GM12878 (cell line): Measurements from ENCODE around the gene TECPR1. TPM values are rescaled to one million over a fixed set of nuclear protein-coding genes. Genes with fewer than 3 reads are reported as not detected.

Experiments
- ATAC-seq: fragments of 200-7000 bp; cut with Tn5 transposase; 3 replicates; pipeline ENCODE4 v1.9.1; 2020; ENCODE audit warnings: mild to moderate bottlenecking, moderate library complexity
- BruUV-seq: library from RNA; stranded (reverse); fragments of 400-500 nt; replicated peaks from 2 replicates; lab custom pipeline; 2021; lab: Mats Ljungman, UMichigan
- CTCF ChIA-PET: fragments of 300-600 bp; sonication (Branson Sonifier 250); formaldehyde crosslinking; extraction: SDS; loops from one replicate; lab custom pipeline; 2021; ENCODE audit warnings: inconsistent platforms; lab: Yijun Ruan, JAX
- POLR2A ChIA-PET: fragments of 350-600 bp; formaldehyde crosslinking; extraction: SDS; loops from one replicate; lab custom pipeline; 2021; ENCODE audit warnings: inconsistent platforms; lab: Charles Lee
- RAD21 ChIA-PET: fragments of 300-600 bp; sonication (Branson Sonifier 250); formaldehyde crosslinking; loops from one replicate; lab custom pipeline; 2023; ENCODE audit warnings: antibody characterized with exemption; ENCODE audit not compliant: unreplicated experiment; lab: Charles Lee
- SMC1A ChIA-PET: fragments of 300-600 bp; sonication (Branson Sonifier 250); formaldehyde crosslinking; loops from one replicate; lab custom pipeline; 2023; ENCODE audit not compliant: unreplicated experiment, uncharacterized antibody; lab: Charles Lee
- DNase-seq: peaks from one replicate; pipeline ENCODE4 v3.0.0-alpha.2; 2011; ENCODE audit warnings: low read depth, low spot score
- FAIRE-seq: peaks from 3 replicates; lab custom pipeline; 2011; peaks lifted over from hg19 to GRCh38; lab: Jason Lieb, UNC
- H2AFZ ChIP-seq: 2 replicates; pipeline ENCODE4 v1.6.0; 2011; ENCODE audit warnings: low read depth, low read length, control low read depth; ENCODE audit not compliant: control insufficient read depth
- H3K27ac ChIP-seq: 2 replicates; pipeline ENCODE4 v1.5.1; 2011; ENCODE audit warnings: control low read depth; ENCODE audit not compliant: control insufficient read depth, insufficient read depth
- H3K27me3 ChIP-seq, 2 experiments: replicated peaks in 1 of 2; 2 replicates each; pipeline versions ENCODE4 v1.6.0 to v1.6.1; 2011; ENCODE audit warnings: low read length in 1 of 2; ENCODE audit not compliant: control insufficient read depth in 2 of 2, insufficient read depth in 2 of 2
- H3K36me3 ChIP-seq, 2 experiments: 2 replicates each; pipeline ENCODE4 v1.5.1; 2011; ENCODE audit warnings: low read length in 1 of 2; ENCODE audit not compliant: control insufficient read depth in 2 of 2, insufficient read depth in 2 of 2
- H3K4me1 ChIP-seq: 2 replicates; pipeline ENCODE4 v1.6.1; 2011; ENCODE audit warnings: mild to moderate bottlenecking, low read length, moderate library complexity, mixed read lengths; ENCODE audit not compliant: control insufficient read depth, insufficient read depth
- H3K4me2 ChIP-seq: 2 replicates; pipeline ENCODE4 v1.6.0; 2011; ENCODE audit warnings: control low read depth; ENCODE audit not compliant: control insufficient read depth, insufficient read depth
- H3K4me3 ChIP-seq: fragments of 200-600 bp; sonication (generic); 2 replicates; pipeline ENCODE4 v1.5.1; 2016
- H3K79me2 ChIP-seq: 2 replicates; pipeline ENCODE4 v1.6.0; 2011; ENCODE audit warnings: low read length; ENCODE audit not compliant: control insufficient read depth, insufficient read depth
- H3K9ac ChIP-seq: 2 replicates; pipeline ENCODE4 v1.8.0; 2011; ENCODE audit warnings: low read length, control low read depth, mixed read lengths; ENCODE audit not compliant: control insufficient read depth, insufficient read depth
- H3K9me3 ChIP-seq: replicated peaks from 3 replicates; pipeline ENCODE4 v1.5.1; 2011; ENCODE audit warnings: mild to moderate bottlenecking, low read length; ENCODE audit not compliant: control insufficient read depth, insufficient read depth
- H4K20me1 ChIP-seq: 2 replicates; pipeline ENCODE4 v1.6.0; 2011; ENCODE audit not compliant: control insufficient read depth, insufficient read depth
- ATF3 ChIP-seq: IDR thresholded peaks from 2 replicates; pipeline ENCODE4 v1.6.1; 2011; ENCODE audit warnings: low read depth, mild to moderate bottlenecking, low read length, moderate library complexity, borderline replicate concordance; ENCODE audit errors: extremely low read depth
- CBX3 ChIP-seq: fragments of 200-600 bp; sonication (generic); IDR thresholded peaks from 2 replicates; pipeline ENCODE4 v1.6.1; 2016; ENCODE audit warnings: low read depth, borderline replicate concordance
- ESRRA ChIP-seq: IDR thresholded peaks from 2 replicates; pipeline ENCODE4 v1.6.1; 2012; ENCODE audit warnings: mild to moderate bottlenecking, low read length, improper control_type of control experiment
- FOS ChIP-seq: IDR thresholded peaks from 3 replicates; pipeline ENCODE4 v1.6.1; 2011; ENCODE audit warnings: borderline replicate concordance; ENCODE audit not compliant: insufficient read length; ENCODE audit errors: extremely low read depth
- LARP7 ChIP-seq: fragments of 450-650 bp; IDR thresholded peaks from 2 replicates; pipeline ENCODE4 v1.6.1; 2017; ENCODE audit warnings: mild to moderate bottlenecking
- NBN ChIP-seq: fragments of 450-650 bp; IDR thresholded peaks from 2 replicates; pipeline ENCODE4 v1.6.1; 2016
- SIX5 ChIP-seq: IDR thresholded peaks from 2 replicates; pipeline ENCODE4 v1.6.1; 2011; ENCODE audit warnings: mild to moderate bottlenecking, low read depth, low read length, moderate library complexity; ENCODE audit not compliant: severe bottlenecking
- SREBF2 ChIP-seq: IDR thresholded peaks from 2 replicates; pipeline ENCODE4 v1.6.1; 2012; ENCODE audit warnings: mild to moderate bottlenecking, low read length
- USF1 ChIP-seq: IDR thresholded peaks from 2 replicates; pipeline ENCODE4 v1.6.1; 2011; ENCODE audit warnings: borderline replicate concordance, low read depth, mild to moderate bottlenecking, moderate library complexity, mixed read lengths, low read length; ENCODE audit not compliant: insufficient read depth; ENCODE audit errors: extremely low read length
- ZBED1 ChIP-seq: IDR thresholded peaks from 2 replicates; pipeline ENCODE4 v1.6.1; 2016; ENCODE audit warnings: borderline replicate concordance
- ZNF274 ChIP-seq: IDR thresholded peaks from one replicate; pipeline ENCODE4 v1.8.0; 2011; ENCODE audit not compliant: insufficient read length, insufficient read depth
- ZNF592 ChIP-seq: fragments of 450-650 bp; IDR thresholded peaks from 2 replicates; pipeline ENCODE4 v1.6.1; 2017; ENCODE audit warnings: mild to moderate bottlenecking, moderate library complexity
- ZNF622 ChIP-seq: fragments of 450-650 bp; IDR thresholded peaks from 2 replicates; pipeline ENCODE4 v1.6.1; 2017; ENCODE audit warnings: mild to moderate bottlenecking, inconsistent platforms
- WGBS: methylation state at CpG from one replicate; pipeline ENCODE4 v1.1.6; 2016; ENCODE audit warnings: low lambda C conversion rate; ENCODE audit not compliant: insufficient replicate concordance, insufficient coverage; ENCODE audit errors: missing lambda C conversion rate; 5-methylcytosine and 5-hydroxymethylcytosine counted together
- in situ Hi-C: fragments of 300-500 bp; cut with MboI; formaldehyde crosslinking; loops from 9 replicates; pipeline ENCODE4 v1.14.3; 2018; ENCODE audit warnings: mixed read lengths
- intact Hi-C: fragments of 100-400 bp; cut with micrococcal nuclease; formaldehyde crosslinking; loops from one replicate; pipeline ENCODE4 v1.14.2; 2022; ENCODE audit not compliant: unreplicated experiment
- polyA plus RNA-seq, 11 experiments: library from polyadenylated mRNA; depleted of rRNA in 4 of 11; unstranded in 6 of 11; stranded (reverse) in 5 of 11; fragments of >200 nt; fragmentation: Nextera tagmentation in 4 of 11; fragmentation: Illumina TruSeq in 1 of 11; extraction: Ambion mirVana in 4 of 11; extraction: Trizol in 1 of 11; gene quantifications; 1 replicate in 1 of 11; 2 replicates in 10 of 11; pipeline versions ENCODE4 v1.2.1 to v1.2.3, GENCODE V29; 2011 to 2016; ENCODE audit warnings: inconsistent platforms in 2 of 11, missing spikeins in 2 of 11, low read depth in 1 of 11
- total RNA-seq, 4 experiments: library from RNA; depleted of rRNA in 3 of 4; stranded (reverse); fragments of >200 nt in 3 of 4; fragmentation: Illumina TruSeq in 1 of 4; extraction: Trizol in 1 of 4; gene quantifications; 2 replicates each; pipeline versions ENCODE4 v1.2.1 to v1.2.3, GENCODE V29; 2013 to 2021

Gene TECPR1
- total and polyA plus RNA-seq, 10 of the 15 experiments (the other 5 are each of a cell fraction or from before 2014, with no cell fraction given), result 0.26 to 16.8 (median 4.2) TPM

- TF ChIP-seq ESRRA (no peak), CBX3 (no peak), USF1 (no peak), ZNF592 (no peak), ZBED1 (no peak), ZNF274 (no peak), SREBF2 (no peak)
These were observed 14.8 kb upstream of the TECPR1 start (continued) for GRCh38 chr7:98266840-98267239.

GRCh38 chr7:98265841-98266271 lies 13.8 kb upstream of the TECPR1 start:
- Histone ChIP-seq H2AFZ (no peak overlapping the region), H3K9ac (no peak overlapping the region), H3K79me2 (no peaks in the 10 kb centered on the region), H3K27me3 (no peaks in the 10 kb centered on the region), H3K9me3 (no peaks in the 10 kb centered on the region; the same call in 2 of the 3 replicates), H4K20me1 (no peaks in the 10 kb centered on the region), H3K4me3 (no peak overlapping the region), H3K4me1 (no peaks in the 10 kb centered on the region), H3K36me3 (no peaks in the 10 kb centered on the region), H3K27ac (no peak overlapping the region), H3K4me2 (no peak overlapping the region)
- no peak for DNase-seq
- intact Hi-C loops, result no loop called here
- ChIA-PET SMC1A (no interaction called here), POLR2A (interaction anchor here (0.6 to 0.7 kb wide), 2 partner anchors 12 to 27 kb away, joined by 4 to 5 read pairs; no protein-coding TSS in a partner anchor), RAD21 (no interaction called here), CTCF (interaction anchor here (0.6 to 1.2 kb wide), 2 partner anchors 13 to 288 kb away, joined by 3 to 4 read pairs; no protein-coding TSS in a partner anchor)
- FAIRE-seq, result no peak
- no TSS peak for BruUV-seq
- WGBS, result 99% methylated on average over 5 of the region's 5 CpGs
- no peak for ATAC-seq
- TF ChIP-seq NBN (no peak), ZNF622 (no peak), SIX5 (no peak), FOS (no peak), ATF3 (no peak), LARP7 (no peak)
- in situ Hi-C loops, result no loop called here
